HCT116 (cell line): ENCODE data around the gene HCN1. TPM values are rescaled to one million over a fixed set of nuclear protein-coding genes. Genes with fewer than 3 reads are reported as not detected.

ENCODE experiments used
- ATAC-seq: fragments of 200-7000 bp; cut with Tn5 transposase; 2 replicates; pipeline ENCODE4 v1.9.1; 2020; ENCODE audit warnings: mild to moderate bottlenecking, moderate library complexity
- BruUV-seq: library from RNA; stranded (reverse); fragments of 400-500 nt; replicated peaks from 2 replicates; lab custom pipeline; 2021; lab: Mats Ljungman, UMichigan
- CTCF ChIA-PET: fragments of 300-600 bp; sonication (Branson Sonifier 250); formaldehyde crosslinking; loops from one replicate; lab custom pipeline; 2021; ENCODE audit warnings: antibody characterized with exemption; lab: Charles Lee
- POLR2A ChIA-PET: fragments of 300-600, 350-600 bp; sonication (Branson Sonifier 250); formaldehyde crosslinking; loops from one replicate; lab custom pipeline; 2021; ENCODE audit warnings: antibody characterized with exemption; lab: Charles Lee
- RAD21 ChIA-PET, 2 experiments: fragments of 300-600 bp; sonication (Branson Sonifier 250); formaldehyde crosslinking; loops; one replicate each; lab custom pipeline; 2023; ENCODE audit warnings: low total read pairs in 2 of 2; ENCODE audit not compliant: uncharacterized antibody in 2 of 2, unreplicated experiment in 2 of 2, low non-redundant PET in 1 of 2; lab: Charles Lee
- DNase-seq: peaks from one replicate; pipeline ENCODE4 v3.0.0-alpha.2; 2010; ENCODE audit warnings: low read depth, low spot score
- H2AFZ ChIP-seq: fragments of 200-600 bp; shearing (Covaris generic), sonication (generic); 2 replicates; pipeline ENCODE4 v1.6.1; 2017; ENCODE audit warnings: low read depth, mixed run types, mixed read lengths, antibody characterized with exemption, low read length; ENCODE audit not compliant: poor library complexity, severe bottlenecking
- H3K27ac ChIP-seq: 2 replicates; pipeline ENCODE4 v1.5.1; 2012; ENCODE audit warnings: low read depth, low read length
- H3K27me3 ChIP-seq: fragments of 200-600 bp; sonication (generic); 2 replicates; pipeline ENCODE4 v1.6.1; 2016; ENCODE audit warnings: mixed run types, low read length, mixed read lengths; ENCODE audit not compliant: insufficient read depth
- H3K36me3 ChIP-seq, 2 experiments: fragments of 200-500 bp in 1 of 2; fragments of 200-600 bp in 1 of 2; sonication (Bioruptor generic) in 1 of 2; sonication (generic) in 1 of 2; 2 replicates each; pipeline versions ENCODE4 v1.5.1 to v1.6.1; 2014 to 2016; ENCODE audit warnings: low read length in 2 of 2, inconsistent platforms in 1 of 2, mixed read lengths in 1 of 2, mixed run types in 1 of 2; ENCODE audit not compliant: insufficient read depth in 2 of 2, control insufficient read depth in 1 of 2
- H3K4me1 ChIP-seq, 2 experiments: fragments of 200-600 bp in 1 of 2; sonication (generic) in 1 of 2; 2 replicates each; pipeline versions ENCODE4 v1.5.1 to v1.6.1; 2012 to 2017; ENCODE audit warnings: low read length in 2 of 2, inconsistent platforms in 1 of 2, mild to moderate bottlenecking in 1 of 2, mixed read lengths in 1 of 2, mixed run types in 1 of 2, moderate library complexity in 1 of 2; ENCODE audit not compliant: insufficient read depth in 2 of 2, control insufficient read depth in 1 of 2
- H3K4me2 ChIP-seq: fragments of 200-600 bp; sonication (generic); 2 replicates; pipeline ENCODE4 v1.6.1; 2017; ENCODE audit warnings: mixed run types, low read length, mixed read lengths
- H3K4me3 ChIP-seq, 2 experiments: fragments of 200-600 bp in 1 of 2; sonication (generic) in 1 of 2; replicated peaks in 1 of 2; 2 replicates each; pipeline ENCODE4 v1.5.1; 2011 to 2016; ENCODE audit warnings: low read length in 2 of 2, control low read depth in 1 of 2, low read depth in 1 of 2, mild to moderate bottlenecking in 1 of 2, mixed read lengths in 1 of 2, mixed run types in 1 of 2
- H3K79me2 ChIP-seq: fragments of 200-600 bp; sonication (generic); 2 replicates; pipeline ENCODE4 v1.6.1; 2017; ENCODE audit warnings: mild to moderate bottlenecking, mixed run types, low read length, moderate library complexity, mixed read lengths; ENCODE audit not compliant: insufficient read depth
- H3K9ac ChIP-seq: fragments of 200-600 bp; sonication (generic); 2 replicates; pipeline ENCODE4 v1.6.1; 2016; ENCODE audit warnings: low read length, mixed read lengths
- H3K9me2 ChIP-seq: fragments of 200-600 bp; sonication (generic), shearing (Covaris generic); 2 replicates; pipeline ENCODE4 v1.6.1; 2017; ENCODE audit warnings: mixed run types, mild to moderate bottlenecking, moderate library complexity; ENCODE audit not compliant: insufficient read depth
- H3K9me3 ChIP-seq, 2 experiments: fragments of 200-500 bp in 1 of 2; fragments of 200-600 bp in 1 of 2; sonication (Bioruptor generic) in 1 of 2; sonication (generic) in 1 of 2; 2 replicates each; pipeline ENCODE4 v1.6.1; 2014 to 2017; ENCODE audit warnings: low read length in 2 of 2, mixed read lengths in 2 of 2, inconsistent platforms in 1 of 2, low read depth in 1 of 2, mild to moderate bottlenecking in 1 of 2, mixed run types in 1 of 2, moderate library complexity in 1 of 2; ENCODE audit not compliant: control insufficient read depth in 1 of 2, insufficient read depth in 1 of 2
- H4K20me1 ChIP-seq: fragments of 200-600 bp; sonication (generic), shearing (Covaris generic); 2 replicates; pipeline ENCODE4 v1.6.1; 2017; ENCODE audit warnings: mixed run types, mild to moderate bottlenecking, moderate library complexity; ENCODE audit not compliant: insufficient read depth
- ATF3 ChIP-seq: IDR thresholded peaks from 2 replicates; pipeline ENCODE4 v1.6.1; 2012
- CEBPB ChIP-seq: IDR thresholded peaks from 2 replicates; pipeline ENCODE4 v1.6.1; 2012; ENCODE audit warnings: low read depth
- EGR1 ChIP-seq: IDR thresholded peaks from 2 replicates; pipeline ENCODE4 v1.6.1; 2012; ENCODE audit warnings: low read depth
- ELF1 ChIP-seq: IDR thresholded peaks from 2 replicates; pipeline ENCODE4 v1.6.1; 2012; ENCODE audit warnings: low read depth, borderline replicate concordance
- EZH2 ChIP-seq: fragments of 200-600 bp; sonication (generic); IDR thresholded peaks from 2 replicates; pipeline ENCODE4 v1.6.1; 2017; ENCODE audit warnings: antibody characterized with exemption, mixed run types
- FOSL1 ChIP-seq: IDR thresholded peaks from 2 replicates; pipeline ENCODE4 v1.6.1; 2012; ENCODE audit warnings: low read depth
- JUND ChIP-seq: IDR thresholded peaks from 2 replicates; pipeline ENCODE4 v1.6.1; 2012
- POLR2A ChIP-seq: IDR thresholded peaks from 2 replicates; pipeline ENCODE4 v1.7.0; 2011; ENCODE audit warnings: borderline replicate concordance; ENCODE audit not compliant: insufficient read depth, insufficient read length; ENCODE audit errors: extremely low read depth
- POLR2AphosphoS5 ChIP-seq: IDR thresholded peaks from 2 replicates; pipeline ENCODE4 v1.6.1; 2011; ENCODE audit warnings: mild to moderate bottlenecking, low read depth, low read length, moderate library complexity
- RAD21 ChIP-seq: IDR thresholded peaks from 2 replicates; pipeline ENCODE4 v1.6.1; 2012; ENCODE audit warnings: low read depth, mild to moderate bottlenecking
- REST ChIP-seq: IDR thresholded peaks from 2 replicates; pipeline ENCODE4 v1.6.1; 2012; ENCODE audit warnings: low read depth
- SIN3A ChIP-seq: IDR thresholded peaks from 2 replicates; pipeline ENCODE4 v1.6.1; 2012; ENCODE audit warnings: low read depth
- SP1 ChIP-seq: IDR thresholded peaks from 2 replicates; pipeline ENCODE4 v1.6.1; 2012; ENCODE audit warnings: low read depth
- SRF ChIP-seq: IDR thresholded peaks from 2 replicates; pipeline ENCODE4 v1.6.1; 2012; ENCODE audit warnings: low read depth
- TCF7L2 ChIP-seq: IDR thresholded peaks from 2 replicates; pipeline ENCODE4 v1.7.0; 2011; ENCODE audit warnings: borderline replicate concordance, inconsistent platforms; ENCODE audit not compliant: insufficient read depth, insufficient read length; ENCODE audit errors: extremely low read depth
- YY1 ChIP-seq: IDR thresholded peaks from 2 replicates; pipeline ENCODE4 v1.6.1; 2011; ENCODE audit warnings: low read length, low read depth, moderate library complexity, mild to moderate bottlenecking; ENCODE audit not compliant: insufficient replicate concordance; ENCODE audit errors: extremely low read depth
- ZBTB33 ChIP-seq: IDR thresholded peaks from 2 replicates; pipeline ENCODE4 v1.6.1; 2011; ENCODE audit warnings: mild to moderate bottlenecking, low read length, moderate library complexity; ENCODE audit not compliant: insufficient replicate concordance; ENCODE audit errors: extremely low read depth
- ZFX ChIP-seq: fragments of 450-650 bp; IDR thresholded peaks from 2 replicates; pipeline ENCODE4 v1.6.1; 2017
- intact Hi-C: fragments of 100-400 bp; cut with micrococcal nuclease; formaldehyde crosslinking; loops from 2 replicates; pipeline ENCODE4 v1.10.0; 2022
- total RNA-seq: library from RNA; stranded (reverse); gene quantifications from one replicate; pipeline ENCODE4 v1.2.1, GENCODE V29; 2021; ENCODE audit not compliant: unreplicated experiment

HCN1 gene
- total RNA-seq, 1 experiment from 2014 or later = 0.10 TPM

- H3K27me3 ChIP-seq = no peaks in the 10 kb centered on the region
- no peaks in the 10 kb centered on the region for H3K4me1 ChIP-seq
- no peak for ATAC-seq
- no peak for DNase-seq
- no peak for TF ChIP-seq YY1
- no peaks in the 10 kb centered on the region for H3K9me3 ChIP-seq
- no peaks in the 10 kb centered on the region for H3K36me3 ChIP-seq
- RAD21 ChIA-PET = no interaction called here
- CTCF ChIA-PET = no interaction called here
- no peaks in the 10 kb centered on the region for H3K79me2 ChIP-seq
- H4K20me1 ChIP-seq = no peaks in the 10 kb centered on the region
- H3K9ac ChIP-seq = no peak overlapping the region
- BruUV-seq = no TSS peak
- intact Hi-C loops = no loop called here
- H3K4me3 ChIP-seq = no peak overlapping the region
- POLR2A ChIA-PET = no interaction called here
- no peak overlapping the region for H2AFZ ChIP-seq
- H3K4me2 ChIP-seq = no peak overlapping the region
- H3K9me2 ChIP-seq = no peaks in the 10 kb centered on the region
- no peak overlapping the region for H3K27ac ChIP-seq
These were observed 435.9 kb downstream of the HCN1 start for GRCh38 chr5:45260292-45260691.

- ChIA-PET RAD21 (no interaction called here), POLR2A (no interaction called here), CTCF (no interaction called here)
- Histone ChIP-seq H3K4me2 (no peak overlapping the region), H3K9me2 (no peaks in the 10 kb centered on the region), H3K9ac (no peak overlapping the region), H3K27me3 (no peaks in the 10 kb centered on the region), H3K27ac (no peak overlapping the region), H3K36me3 (no peaks in the 10 kb centered on the region), H2AFZ (no peak overlapping the region), H3K79me2 (no peaks in the 10 kb centered on the region), H3K4me1 (no peaks in the 10 kb centered on the region), H3K4me3 (no peak overlapping the region), H3K9me3 (no peaks in the 10 kb centered on the region), H4K20me1 (no peaks in the 10 kb centered on the region)
- intact Hi-C loops = no loop called here
- DNase-seq (no peak), ATAC-seq (no peak)
- BruUV-seq = no TSS peak
- TF ChIP-seq ATF3 (no peak), EZH2 (no peak), EGR1 (no peak), SRF (no peak), ZBTB33 (no peak), JUND (no peak), POLR2A (no peak), TCF7L2 (no peak), CEBPB (no peak), YY1 (no peak), SIN3A (no peak), SP1 (no peak), FOSL1 (no peak), ZFX (no peak), REST (no peak), RAD21 (no peak), POLR2AphosphoS5 (no peak), ELF1 (no peak)
These were observed 443.2 kb downstream of the HCN1 start for GRCh38 chr5:45252978-45253377.
